SK-N-SH (cell line): ENCODE results near the gene BABAM2. TPM values are rescaled to one million over a fixed set of nuclear protein-coding genes. Genes with fewer than 3 reads are reported as not detected.

Experiments
- CTCF ChIA-PET: fragments of 300-600, 350-600 bp; formaldehyde crosslinking; extraction: SDS; loops from one replicate; lab custom pipeline; 2021; lab: Yijun Ruan, JAX
- POLR2A ChIA-PET: fragments of 350-600 bp; sonication (Branson Sonifier 250); formaldehyde crosslinking; extraction: SDS; loops from one replicate; lab custom pipeline; 2020; ENCODE audit warnings: antibody characterized with exemption, inconsistent platforms; lab: Yijun Ruan, JAX
- DNase-seq: peaks from one replicate; pipeline ENCODE4 v3.0.0; 2012
- H2AFZ ChIP-seq: fragments of 200-600 bp; sonication (generic); 2 replicates; pipeline ENCODE4 v1.8.1; 2016; ENCODE audit warnings: antibody characterized with exemption, mild to moderate bottlenecking, low read depth
- H3F3A ChIP-seq: fragments of 200-600 bp; sonication (generic); replicated peaks from 2 replicates; pipeline ENCODE3; 2016; ENCODE audit warnings: antibody characterized with exemption, mild to moderate bottlenecking; ENCODE audit not compliant: insufficient read depth
- H3K27ac ChIP-seq, 2 experiments: fragments of 200-500 bp in 1 of 2; fragments of 200-600 bp in 1 of 2; sonication (Bioruptor generic) in 1 of 2; sonication (generic), shearing (Covaris generic) in 1 of 2; 2 replicates each; pipeline versions ENCODE4 v1.5.1 to v1.6.1; 2014 to 2016; ENCODE audit warnings: low read depth in 2 of 2, inconsistent platforms in 1 of 2, low read length in 1 of 2, mild to moderate bottlenecking in 1 of 2, mixed read lengths in 1 of 2
- H3K27me3 ChIP-seq: fragments of 200-600 bp; sonication (generic), shearing (Covaris generic); 2 replicates; pipeline ENCODE4 v1.6.1; 2016; ENCODE audit warnings: mixed run types; ENCODE audit not compliant: insufficient read depth
- H3K36me3 ChIP-seq, 2 experiments: fragments of 200-500 bp in 1 of 2; fragments of 200-600 bp in 1 of 2; sonication (Bioruptor generic) in 1 of 2; sonication (generic) in 1 of 2; replicated peaks in 1 of 2; 2 replicates each; pipeline versions ENCODE3 to v1.5.1; 2014 to 2016; ENCODE audit warnings: low read length in 1 of 2, mild to moderate bottlenecking in 1 of 2; ENCODE audit not compliant: insufficient read depth in 2 of 2, control insufficient read depth in 1 of 2
- H3K4me1 ChIP-seq, 2 experiments: fragments of 200-500 bp in 1 of 2; fragments of 200-600 bp in 1 of 2; sonication (Bioruptor generic) in 1 of 2; sonication (generic), shearing (Covaris generic) in 1 of 2; 2 replicates each; pipeline versions ENCODE4 v1.5.1 to v1.6.1; 2014 to 2016; ENCODE audit warnings: low read depth in 1 of 2, low read length in 1 of 2, mixed run types in 1 of 2; ENCODE audit not compliant: insufficient read depth in 2 of 2, control insufficient read depth in 1 of 2
- H3K4me2 ChIP-seq: fragments of 200-600 bp; sonication (generic), shearing (Covaris generic); 2 replicates; pipeline ENCODE4 v1.6.1; 2017; ENCODE audit warnings: mixed run types
- H3K4me3 ChIP-seq, 2 experiments: fragments of 200-500 bp in 1 of 2; fragments of 200-600 bp in 1 of 2; sonication (Bioruptor generic) in 1 of 2; sonication (generic), shearing (Covaris generic) in 1 of 2; 2 replicates each; pipeline versions ENCODE4 v1.5.1 to v1.8.1; 2014 to 2016; ENCODE audit warnings: low read depth in 2 of 2, inconsistent platforms in 1 of 2, low read length in 1 of 2, mild to moderate bottlenecking in 1 of 2, mixed read lengths in 1 of 2, moderate library complexity in 1 of 2
- H3K79me2 ChIP-seq: fragments of 200-600 bp; sonication (generic); 2 replicates; pipeline ENCODE4 v1.8.1; 2017; ENCODE audit warnings: mild to moderate bottlenecking; ENCODE audit not compliant: insufficient read depth
- H3K9ac ChIP-seq: fragments of 200-600 bp; sonication (generic); 2 replicates; pipeline ENCODE4 v1.6.1; 2017; ENCODE audit warnings: mixed run types
- H3K9me2 ChIP-seq: fragments of 200-600 bp; sonication (generic); 2 replicates; pipeline ENCODE4 v1.6.1; 2017; ENCODE audit warnings: mixed run types
- H3K9me3 ChIP-seq: fragments of 200-600 bp; sonication (generic); 2 replicates; pipeline ENCODE4 v1.6.1; 2017; ENCODE audit warnings: mixed run types, mild to moderate bottlenecking, moderate library complexity
- H4K20me1 ChIP-seq: fragments of 200-600 bp; sonication (generic); 2 replicates; pipeline ENCODE4 v1.6.1; 2017; ENCODE audit warnings: mild to moderate bottlenecking, mixed run types; ENCODE audit not compliant: insufficient read depth
- CHD2 ChIP-seq: fragments of 150-350 bp; IDR thresholded peaks from 2 replicates; pipeline ENCODE4 v1.6.1; 2018; ENCODE audit warnings: low read length; ENCODE audit not compliant: partially characterized antibody
- ELF1 ChIP-seq: IDR thresholded peaks from 2 replicates; pipeline ENCODE4 v1.4.0; 2012
- FOSL2 ChIP-seq: IDR thresholded peaks from 2 replicates; pipeline ENCODE4 v1.4.0; 2012; ENCODE audit warnings: low read depth, mild to moderate bottlenecking, moderate library complexity, borderline replicate concordance
- FOXJ3 ChIP-seq: sonication (generic); formaldehyde crosslinking; IDR thresholded peaks from 2 replicates; pipeline ENCODE4 v1.5.1; 2020; ENCODE audit warnings: mild to moderate bottlenecking, missing genetic modification reagents
- FOXM1 ChIP-seq: IDR thresholded peaks from 2 replicates; pipeline ENCODE4 v1.4.0; 2012; ENCODE audit warnings: low read depth, mild to moderate bottlenecking
- GATA2 ChIP-seq: sonication (generic); formaldehyde crosslinking; IDR thresholded peaks from 2 replicates; pipeline ENCODE4 v1.5.0; 2020; ENCODE audit warnings: mild to moderate bottlenecking, missing genetic modification reagents
- MEF2A ChIP-seq: IDR thresholded peaks from 2 replicates; pipeline ENCODE4 v1.4.0; 2012; ENCODE audit warnings: low read depth, borderline replicate concordance
- MXI1 ChIP-seq: IDR thresholded peaks from 2 replicates; pipeline ENCODE4 v1.6.1; 2012; ENCODE audit warnings: mild to moderate bottlenecking, low read depth, low read length, improper control_type of control experiment
- NFIC ChIP-seq: IDR thresholded peaks from 2 replicates; pipeline ENCODE4 v1.4.0; 2012; ENCODE audit warnings: borderline replicate concordance
- NRF1 ChIP-seq: IDR thresholded peaks from 2 replicates; pipeline ENCODE4 v1.6.1; 2012; ENCODE audit warnings: low read depth, mild to moderate bottlenecking, low read length
- POLR2AphosphoS5 ChIP-seq: IDR thresholded peaks from 2 replicates; pipeline ENCODE4 v1.6.1; 2012; ENCODE audit warnings: low read depth, low read length
- RAD21 ChIP-seq: IDR thresholded peaks from 2 replicates; pipeline ENCODE4 v1.6.1; 2012; ENCODE audit warnings: mild to moderate bottlenecking, low read length
- RCOR1 ChIP-seq: fragments of 150-350 bp; IDR thresholded peaks from 2 replicates; pipeline ENCODE4 v1.6.1; 2017; ENCODE audit warnings: antibody characterized with exemption, low read length
- RXRA ChIP-seq: IDR thresholded peaks from 2 replicates; pipeline ENCODE4 v1.4.0; 2012; ENCODE audit warnings: low read depth, mild to moderate bottlenecking, borderline replicate concordance
- SMC3 ChIP-seq: IDR thresholded peaks from 2 replicates; pipeline ENCODE4 v1.6.1; 2012; ENCODE audit warnings: low read depth, low read length, improper control_type of control experiment
- TCF12 ChIP-seq: IDR thresholded peaks from 2 replicates; pipeline ENCODE4 v1.4.0; 2012
- WGBS: methylation state at CpG from one replicate; pipeline ENCODE4 v1.1.6; 2017; ENCODE audit warnings: low lambda C conversion rate; 5-methylcytosine and 5-hydroxymethylcytosine counted together
- polyA plus RNA-seq, 3 experiments: library from polyadenylated mRNA; depleted of rRNA; stranded (reverse); fragments of >200 nt; gene quantifications; 2 replicates each; pipeline ENCODE4 v1.2.3, GENCODE V29; 2012
- TF ChIP-seq, protein P1 (sequence below): IDR thresholded peaks from 2 replicates; pipeline ENCODE4 v1.6.1; 2012; ENCODE audit warnings: mild to moderate bottlenecking, low read depth, low read length, moderate library complexity
- TF ChIP-seq, protein P2 (sequence below): IDR thresholded peaks from 2 replicates; pipeline ENCODE4 v1.4.0; 2012; ENCODE audit warnings: low read depth, borderline replicate concordance
- TF ChIP-seq, protein P3 (sequence below): IDR thresholded peaks from 2 replicates; pipeline ENCODE4 v1.4.0; 2012; ENCODE audit warnings: low read depth

The BABAM2 gene
- polyA plus RNA-seq, 1 of the 3 experiments (the other 2 are of a cell fraction) = 34.0 TPM

GRCh38 chr2:28298406-28298805 is 407.9 kb downstream of the BABAM2 start (continued):
- TF ChIP-seq FOXM1 (no peak), GATA2 (CRISPR knock-in tag) (no peak)
- TF ChIP-seq, all 33 proteins: peak for 0

DNA sequence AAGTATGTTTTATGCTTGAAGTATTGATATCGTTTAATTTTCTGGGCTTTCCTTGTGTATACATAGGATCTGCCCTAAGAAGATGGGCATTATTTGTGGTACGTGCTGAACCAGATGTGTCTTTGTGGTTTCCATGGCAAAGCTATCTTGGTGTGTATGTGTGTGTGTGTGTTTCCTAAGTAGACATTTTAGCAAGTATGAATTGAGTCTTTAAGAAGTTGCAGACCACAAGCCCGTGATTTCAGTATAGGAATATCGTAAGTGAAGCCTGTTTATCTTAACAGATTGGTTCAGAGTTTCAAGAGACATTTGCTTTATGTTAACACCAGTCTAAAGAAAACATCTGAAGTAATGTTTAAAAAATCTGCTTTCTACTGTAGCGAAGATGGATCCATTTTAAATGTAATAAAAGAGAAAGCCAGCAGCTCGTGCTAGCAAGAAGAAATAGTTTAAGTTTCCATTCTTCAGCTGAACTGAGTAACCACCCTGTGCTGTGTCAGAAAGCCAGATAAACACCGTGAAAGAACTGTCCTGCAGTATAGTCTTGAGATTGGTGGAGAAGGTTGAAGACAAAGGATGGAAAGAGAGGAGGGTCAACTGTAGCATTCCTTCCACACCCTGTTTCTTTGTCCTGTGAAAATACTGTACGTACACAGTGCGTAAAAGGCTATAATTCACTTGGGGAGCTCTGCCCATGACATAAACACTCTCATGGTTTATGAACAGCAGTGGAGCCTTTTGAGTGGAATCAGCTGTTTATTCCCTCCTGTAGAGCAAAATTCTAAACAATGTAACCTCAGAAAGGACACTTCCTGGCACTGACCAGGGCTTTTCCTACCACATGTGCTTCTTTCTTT is 410.2 kb downstream of the BABAM2 start:
- DNase-seq = no peak
- ChIA-PET POLR2A (no interaction called here), CTCF (interaction anchor here (0.8 to 2.0 kb wide), 3 partner anchors 23 to 609 kb away, joined by 3 to 5 read pairs (median 4); no protein-coding TSS in a partner anchor)
- H3K79me2 ChIP-seq = no peaks in the 10 kb centered on the region
- TF ChIP-seq, protein P1, sequence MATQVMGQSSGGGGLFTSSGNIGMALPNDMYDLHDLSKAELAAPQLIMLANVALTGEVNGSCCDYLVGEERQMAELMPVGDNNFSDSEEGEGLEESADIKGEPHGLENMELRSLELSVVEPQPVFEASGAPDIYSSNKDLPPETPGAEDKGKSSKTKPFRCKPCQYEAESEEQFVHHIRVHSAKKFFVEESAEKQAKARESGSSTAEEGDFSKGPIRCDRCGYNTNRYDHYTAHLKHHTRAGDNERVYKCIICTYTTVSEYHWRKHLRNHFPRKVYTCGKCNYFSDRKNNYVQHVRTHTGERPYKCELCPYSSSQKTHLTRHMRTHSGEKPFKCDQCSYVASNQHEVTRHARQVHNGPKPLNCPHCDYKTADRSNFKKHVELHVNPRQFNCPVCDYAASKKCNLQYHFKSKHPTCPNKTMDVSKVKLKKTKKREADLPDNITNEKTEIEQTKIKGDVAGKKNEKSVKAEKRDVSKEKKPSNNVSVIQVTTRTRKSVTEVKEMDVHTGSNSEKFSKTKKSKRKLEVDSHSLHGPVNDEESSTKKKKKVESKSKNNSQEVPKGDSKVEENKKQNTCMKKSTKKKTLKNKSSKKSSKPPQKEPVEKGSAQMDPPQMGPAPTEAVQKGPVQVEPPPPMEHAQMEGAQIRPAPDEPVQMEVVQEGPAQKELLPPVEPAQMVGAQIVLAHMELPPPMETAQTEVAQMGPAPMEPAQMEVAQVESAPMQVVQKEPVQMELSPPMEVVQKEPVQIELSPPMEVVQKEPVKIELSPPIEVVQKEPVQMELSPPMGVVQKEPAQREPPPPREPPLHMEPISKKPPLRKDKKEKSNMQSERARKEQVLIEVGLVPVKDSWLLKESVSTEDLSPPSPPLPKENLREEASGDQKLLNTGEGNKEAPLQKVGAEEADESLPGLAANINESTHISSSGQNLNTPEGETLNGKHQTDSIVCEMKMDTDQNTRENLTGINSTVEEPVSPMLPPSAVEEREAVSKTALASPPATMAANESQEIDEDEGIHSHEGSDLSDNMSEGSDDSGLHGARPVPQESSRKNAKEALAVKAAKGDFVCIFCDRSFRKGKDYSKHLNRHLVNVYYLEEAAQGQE = no peak
- no peak for TF ChIP-seq POLR2AphosphoS5
- no peak for TF ChIP-seq CHD2
- TF ChIP-seq RCOR1 = no peak
- TF ChIP-seq ELF1 = no peak
- no peak for TF ChIP-seq MEF2A
- TF ChIP-seq RAD21 = no peak
- no peaks in the 10 kb centered on the region for H3K27me3 ChIP-seq
- H3K4me2 ChIP-seq = no peak overlapping the region
- no peak overlapping the region for H2AFZ ChIP-seq
- H3K9me3 ChIP-seq = peaks cover 7% of the 10 kb centered on the region
- H3K9me2 ChIP-seq = no peaks in the 10 kb centered on the region
- no peaks in the 10 kb centered on the region; a peak in 1 of 4 replicates for H3K4me1 ChIP-seq
- no peak overlapping the region for H3K27ac ChIP-seq
- WGBS = 93% methylated on average over 9 of the region's 9 CpGs
- no peak overlapping the region for H3K9ac ChIP-seq
- peaks cover 16% of the 10 kb centered on the region for H3F3A ChIP-seq
- H3K36me3 ChIP-seq = peaks cover 0 to 30% of the 10 kb centered on the region in 2 experiments
- H4K20me1 ChIP-seq = no peaks in the 10 kb centered on the region
- H3K4me3 ChIP-seq = no peak overlapping the region

DNA sequence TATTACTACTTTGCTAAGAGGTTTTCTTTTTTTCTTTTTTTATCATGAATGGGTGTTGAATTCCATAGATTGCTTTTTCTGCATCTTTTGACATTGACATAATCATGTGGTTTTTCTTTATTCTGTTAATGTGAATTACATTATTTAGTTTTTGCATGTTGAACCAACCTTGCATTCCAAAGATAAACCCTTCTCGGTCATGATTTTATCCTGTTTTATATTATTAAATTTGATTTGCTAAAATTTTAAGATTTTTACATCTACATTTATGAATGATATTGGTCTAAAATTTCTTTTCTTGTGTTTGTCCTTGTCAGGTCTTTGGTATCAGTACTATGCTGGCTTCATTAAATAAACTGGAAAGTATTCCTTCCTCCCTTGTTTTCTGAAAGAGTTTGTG is 414.7 kb downstream of the BABAM2 start:
- DNase-seq = no peak
- H3K27me3 ChIP-seq = no peaks in the 10 kb centered on the region
- H3K9me2 ChIP-seq = no peaks in the 10 kb centered on the region
- H3K9ac ChIP-seq = no peak overlapping the region
- H3K4me1 ChIP-seq = peaks cover 0 to 8% of the 10 kb centered on the region in 2 experiments; a peak in 2 of 4 replicates
- no peak overlapping the region for H2AFZ ChIP-seq
- no peak overlapping the region for H3K4me2 ChIP-seq
- H3F3A ChIP-seq = no peaks in the 10 kb centered on the region
- H3K4me3 ChIP-seq = no peak overlapping the region
- TF ChIP-seq NRF1 = no peak
- no peak for TF ChIP-seq FOSL2
- no peak for TF ChIP-seq SMC3
- no peak for TF ChIP-seq TCF12
- TF ChIP-seq MXI1 = no peak
- TF ChIP-seq RCOR1 = no peak
- TF ChIP-seq MEF2A = no peak
- TF ChIP-seq, protein P2, sequence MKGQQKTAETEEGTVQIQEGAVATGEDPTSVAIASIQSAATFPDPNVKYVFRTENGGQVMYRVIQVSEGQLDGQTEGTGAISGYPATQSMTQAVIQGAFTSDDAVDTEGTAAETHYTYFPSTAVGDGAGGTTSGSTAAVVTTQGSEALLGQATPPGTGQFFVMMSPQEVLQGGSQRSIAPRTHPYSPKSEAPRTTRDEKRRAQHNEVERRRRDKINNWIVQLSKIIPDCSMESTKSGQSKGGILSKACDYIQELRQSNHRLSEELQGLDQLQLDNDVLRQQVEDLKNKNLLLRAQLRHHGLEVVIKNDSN = no peak
- TF ChIP-seq, protein P3, sequence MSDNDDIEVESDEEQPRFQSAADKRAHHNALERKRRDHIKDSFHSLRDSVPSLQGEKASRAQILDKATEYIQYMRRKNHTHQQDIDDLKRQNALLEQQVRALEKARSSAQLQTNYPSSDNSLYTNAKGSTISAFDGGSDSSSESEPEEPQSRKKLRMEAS = no peak
- no peak for TF ChIP-seq RAD21
- no peak for TF ChIP-seq RXRA
- TF ChIP-seq NFIC = no peak
- no peak for TF ChIP-seq FOXJ3 (CRISPR knock-in tag)
- H3K27ac ChIP-seq = no peak overlapping the region
- CTCF ChIA-PET = interaction anchor here (0.8 kb wide), 1 partner anchor 24 kb away, joined by 3 read pairs; no protein-coding TSS in a partner anchor
- 93% methylated on average over 1 of the region's 1 CpG for WGBS
- peaks cover 0 to 32% of the 10 kb centered on the region in 2 experiments for H3K36me3 ChIP-seq
- H4K20me1 ChIP-seq = no peaks in the 10 kb centered on the region
- POLR2A ChIA-PET = no interaction called here
- no peaks in the 10 kb centered on the region; the same call in 1 of the 2 replicates for H3K79me2 ChIP-seq
- H3K9me3 ChIP-seq = peaks cover 15% of the 10 kb centered on the region
